DOHH2 (cell line): ENCODE measurements around the gene RASA3.

Source experiments
- H3F3A ChIP-seq: fragments of 200-600 bp; sonication (generic), shearing (Covaris generic); 2 replicates; pipeline ENCODE4 v1.6.0; 2016; ENCODE audit warnings: antibody characterized with exemption, mild to moderate bottlenecking; ENCODE audit not compliant: control insufficient read depth, insufficient read depth
- H3K27ac ChIP-seq: fragments of 200-600 bp; sonication (generic); 2 replicates; pipeline ENCODE4 v1.5.1; 2014; ENCODE audit warnings: low read depth, mild to moderate bottlenecking, low read length, moderate library complexity
- H3K27me3 ChIP-seq: fragments of 200-600 bp; sonication (generic); 2 replicates; pipeline ENCODE4 v1.6.1; 2014; ENCODE audit warnings: mild to moderate bottlenecking, low read length, mixed read lengths; ENCODE audit not compliant: control insufficient read depth
- H3K36me3 ChIP-seq: fragments of 200-600 bp; sonication (generic); 2 replicates; pipeline ENCODE4 v1.6.1; 2014; ENCODE audit warnings: mild to moderate bottlenecking, low read length, moderate library complexity, mixed read lengths; ENCODE audit not compliant: control insufficient read depth
- H3K4me1 ChIP-seq: fragments of 200-600 bp; sonication (generic); 2 replicates; pipeline ENCODE4 v1.6.1; 2014; ENCODE audit warnings: mild to moderate bottlenecking, low read length, mixed read lengths; ENCODE audit not compliant: control insufficient read depth
- H3K4me2 ChIP-seq: fragments of 200-600 bp; sonication (generic); 2 replicates; pipeline ENCODE4 v1.6.0; 2014; ENCODE audit warnings: mild to moderate bottlenecking, low read length, moderate library complexity
- H3K4me3 ChIP-seq: fragments of 200-600 bp; sonication (generic); 2 replicates; pipeline ENCODE4 v1.5.1; 2014; ENCODE audit warnings: mild to moderate bottlenecking, low read length, mixed read lengths
- H3K79me2 ChIP-seq: fragments of 200-600 bp; sonication (generic); 2 replicates; pipeline ENCODE4 v1.6.1; 2014; ENCODE audit warnings: mild to moderate bottlenecking, low read length, mixed read lengths; ENCODE audit not compliant: control insufficient read depth
- H3K9me2 ChIP-seq: fragments of 200-600 bp; sonication (generic); replicated peaks from 2 replicates; pipeline ENCODE4 v1.6.1; 2014; ENCODE audit warnings: mild to moderate bottlenecking, low read length, mixed read lengths; ENCODE audit not compliant: control insufficient read depth
- H3K9me3 ChIP-seq: fragments of 200-600 bp; sonication (generic); 2 replicates; pipeline ENCODE4 v1.6.1; 2014; ENCODE audit warnings: antibody characterized with exemption, low read length, mixed read lengths; ENCODE audit not compliant: control insufficient read depth, insufficient read depth
- H4K20me1 ChIP-seq: fragments of 200-600 bp; sonication (generic); 2 replicates; pipeline ENCODE4 v1.6.0; 2014; ENCODE audit warnings: low read depth, mild to moderate bottlenecking, antibody characterized with exemption, low read length, moderate library complexity; ENCODE audit not compliant: control insufficient read depth, insufficient read depth
- EZH2phosphoT487 ChIP-seq: fragments of 200-600 bp; sonication (generic); IDR thresholded peaks from 2 replicates; pipeline ENCODE4 v1.6.1; 2017; ENCODE audit warnings: borderline replicate concordance, mild to moderate bottlenecking, antibody characterized with exemption, low read length, moderate library complexity, mixed read lengths
- TF ChIP-seq, protein P1 (sequence below): fragments of 200-600 bp; sonication (generic); IDR thresholded peaks from one replicate; pipeline ENCODE4 v1.5.1; 2014; ENCODE audit warnings: antibody characterized with exemption, mild to moderate bottlenecking, low read depth, low read length; ENCODE audit not compliant: poor library complexity, severe bottlenecking

Gene RASA3

DNA sequence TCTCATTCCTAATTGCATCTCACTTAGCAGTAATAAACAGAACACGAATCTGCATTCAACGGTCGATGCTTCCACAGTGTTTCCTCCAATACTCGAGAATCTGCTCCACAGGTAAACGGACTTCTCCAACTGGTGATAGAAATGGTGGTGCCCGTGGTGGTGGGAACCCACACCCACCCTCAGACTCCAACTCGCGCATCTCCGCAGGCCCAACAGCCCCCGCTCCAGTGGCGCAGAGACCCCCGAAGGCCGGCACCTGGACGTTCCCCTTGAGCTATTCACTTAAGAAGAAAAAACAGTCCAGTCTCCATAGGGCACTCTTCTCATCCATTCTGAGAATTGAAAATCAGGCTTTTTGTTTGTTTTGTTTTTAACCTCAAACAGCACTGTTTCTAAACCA, 13.8 kb upstream of the RASA3 start:
- 0 out of 2 replicates have a peak, but pooled peaks cover 4% of the 10 kb centered on the region for H3F3A ChIP-seq
- H3K79me2 ChIP-seq = no peaks in the 10 kb centered on the region
- peaks cover 51% of the 10 kb centered on the region for H3K4me1 ChIP-seq
- TF ChIP-seq, protein P1, sequence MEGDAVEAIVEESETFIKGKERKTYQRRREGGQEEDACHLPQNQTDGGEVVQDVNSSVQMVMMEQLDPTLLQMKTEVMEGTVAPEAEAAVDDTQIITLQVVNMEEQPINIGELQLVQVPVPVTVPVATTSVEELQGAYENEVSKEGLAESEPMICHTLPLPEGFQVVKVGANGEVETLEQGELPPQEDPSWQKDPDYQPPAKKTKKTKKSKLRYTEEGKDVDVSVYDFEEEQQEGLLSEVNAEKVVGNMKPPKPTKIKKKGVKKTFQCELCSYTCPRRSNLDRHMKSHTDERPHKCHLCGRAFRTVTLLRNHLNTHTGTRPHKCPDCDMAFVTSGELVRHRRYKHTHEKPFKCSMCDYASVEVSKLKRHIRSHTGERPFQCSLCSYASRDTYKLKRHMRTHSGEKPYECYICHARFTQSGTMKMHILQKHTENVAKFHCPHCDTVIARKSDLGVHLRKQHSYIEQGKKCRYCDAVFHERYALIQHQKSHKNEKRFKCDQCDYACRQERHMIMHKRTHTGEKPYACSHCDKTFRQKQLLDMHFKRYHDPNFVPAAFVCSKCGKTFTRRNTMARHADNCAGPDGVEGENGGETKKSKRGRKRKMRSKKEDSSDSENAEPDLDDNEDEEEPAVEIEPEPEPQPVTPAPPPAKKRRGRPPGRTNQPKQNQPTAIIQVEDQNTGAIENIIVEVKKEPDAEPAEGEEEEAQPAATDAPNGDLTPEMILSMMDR = no peak
- TF ChIP-seq EZH2phosphoT487 = no peak
- no peak overlapping the region for H3K4me3 ChIP-seq
- no peak overlapping the region for H3K27ac ChIP-seq
- no peak overlapping the region for H3K4me2 ChIP-seq
- H3K9me2 ChIP-seq = no peaks in the 10 kb centered on the region
- H4K20me1 ChIP-seq = no peaks in the 10 kb centered on the region
- H3K27me3 ChIP-seq = peaks cover 6% of the 10 kb centered on the region
- no peaks in the 10 kb centered on the region for H3K36me3 ChIP-seq
- no peaks in the 10 kb centered on the region for H3K9me3 ChIP-seq

DNA sequence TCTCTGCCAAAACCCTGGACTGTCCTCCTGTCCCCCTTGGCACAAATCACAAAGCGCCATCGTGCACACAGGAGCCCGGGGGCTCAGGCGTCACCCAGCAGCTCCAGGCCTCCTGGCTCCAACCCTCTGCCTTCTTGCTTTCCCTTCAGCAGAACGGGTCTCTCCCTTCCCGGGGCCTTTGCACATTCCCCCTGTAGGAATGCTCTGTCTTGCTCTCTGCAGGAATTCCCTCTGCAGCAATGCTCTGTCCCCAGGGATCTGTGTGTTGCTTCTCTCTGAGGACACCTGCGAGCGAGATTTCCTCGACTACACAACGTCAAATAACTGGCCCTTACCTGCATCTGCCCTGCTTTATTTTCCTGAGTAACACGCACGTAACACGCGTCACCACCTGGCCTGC, 13.3 kb upstream of the RASA3 start:
- TF ChIP-seq, protein P1 = no peak
- no peak for TF ChIP-seq EZH2phosphoT487
- H3K79me2 ChIP-seq = no peaks in the 10 kb centered on the region
- H3K36me3 ChIP-seq = no peaks in the 10 kb centered on the region
- no peaks in the 10 kb centered on the region for H4K20me1 ChIP-seq
- 0 out of 2 replicates have a peak, but pooled peaks cover 4% of the 10 kb centered on the region for H3F3A ChIP-seq
- H3K9me3 ChIP-seq = no peaks in the 10 kb centered on the region
- no peak overlapping the region for H3K27ac ChIP-seq
- H3K9me2 ChIP-seq = no peaks in the 10 kb centered on the region
- H3K27me3 ChIP-seq = peaks cover 11% of the 10 kb centered on the region
- peak overlapping the region; percentile 6; the same call in 1 of the 2 replicates for H3K4me2 ChIP-seq
- peaks cover 55% of the 10 kb centered on the region for H3K4me1 ChIP-seq
- no peak overlapping the region for H3K4me3 ChIP-seq

DNA sequence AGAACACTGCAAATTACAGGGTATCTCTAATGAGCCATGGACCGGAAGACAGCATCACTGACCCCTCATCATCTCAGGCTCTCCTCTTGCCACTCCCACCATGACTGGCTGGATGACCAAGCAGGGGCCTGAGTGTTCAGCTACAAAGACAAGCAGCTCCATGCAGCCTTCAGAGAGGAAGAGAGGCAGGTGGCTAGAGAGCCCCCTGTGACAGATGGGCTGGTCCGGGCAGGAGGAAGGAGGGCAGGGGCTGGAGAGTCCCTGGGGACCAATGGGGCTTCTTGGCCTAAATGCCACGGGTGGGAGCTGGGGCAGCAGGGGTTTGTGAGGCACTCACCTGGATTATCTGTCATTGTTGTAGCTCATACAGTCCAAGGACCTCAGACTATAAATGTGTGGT, 12.8 kb upstream of the RASA3 start:
- no peak for TF ChIP-seq EZH2phosphoT487
- TF ChIP-seq, protein P1 = no peak
- peak overlapping the region; percentile 6; the same call in 1 of the 2 replicates for H3K4me2 ChIP-seq
- no peak overlapping the region for H3K4me3 ChIP-seq
- no peaks in the 10 kb centered on the region for H3K79me2 ChIP-seq
- H3K27ac ChIP-seq = no peak overlapping the region
- peaks cover 60% of the 10 kb centered on the region for H3K4me1 ChIP-seq
- no peaks in the 10 kb centered on the region for H4K20me1 ChIP-seq
- no peaks in the 10 kb centered on the region for H3K9me3 ChIP-seq
- no peaks in the 10 kb centered on the region for H3K9me2 ChIP-seq
- peaks cover 6% of the 10 kb centered on the region; the same call in 1 of the 2 replicates for H3F3A ChIP-seq
- peaks cover 16% of the 10 kb centered on the region for H3K27me3 ChIP-seq
- H3K36me3 ChIP-seq = no peaks in the 10 kb centered on the region
